ENCODE measurements around the gene SLC25A30.

Gene SLC25A30, protein sequence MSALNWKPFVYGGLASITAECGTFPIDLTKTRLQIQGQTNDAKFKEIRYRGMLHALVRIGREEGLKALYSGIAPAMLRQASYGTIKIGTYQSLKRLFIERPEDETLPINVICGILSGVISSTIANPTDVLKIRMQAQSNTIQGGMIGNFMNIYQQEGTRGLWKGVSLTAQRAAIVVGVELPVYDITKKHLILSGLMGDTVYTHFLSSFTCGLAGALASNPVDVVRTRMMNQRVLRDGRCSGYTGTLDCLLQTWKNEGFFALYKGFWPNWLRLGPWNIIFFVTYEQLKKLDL

DNA sequence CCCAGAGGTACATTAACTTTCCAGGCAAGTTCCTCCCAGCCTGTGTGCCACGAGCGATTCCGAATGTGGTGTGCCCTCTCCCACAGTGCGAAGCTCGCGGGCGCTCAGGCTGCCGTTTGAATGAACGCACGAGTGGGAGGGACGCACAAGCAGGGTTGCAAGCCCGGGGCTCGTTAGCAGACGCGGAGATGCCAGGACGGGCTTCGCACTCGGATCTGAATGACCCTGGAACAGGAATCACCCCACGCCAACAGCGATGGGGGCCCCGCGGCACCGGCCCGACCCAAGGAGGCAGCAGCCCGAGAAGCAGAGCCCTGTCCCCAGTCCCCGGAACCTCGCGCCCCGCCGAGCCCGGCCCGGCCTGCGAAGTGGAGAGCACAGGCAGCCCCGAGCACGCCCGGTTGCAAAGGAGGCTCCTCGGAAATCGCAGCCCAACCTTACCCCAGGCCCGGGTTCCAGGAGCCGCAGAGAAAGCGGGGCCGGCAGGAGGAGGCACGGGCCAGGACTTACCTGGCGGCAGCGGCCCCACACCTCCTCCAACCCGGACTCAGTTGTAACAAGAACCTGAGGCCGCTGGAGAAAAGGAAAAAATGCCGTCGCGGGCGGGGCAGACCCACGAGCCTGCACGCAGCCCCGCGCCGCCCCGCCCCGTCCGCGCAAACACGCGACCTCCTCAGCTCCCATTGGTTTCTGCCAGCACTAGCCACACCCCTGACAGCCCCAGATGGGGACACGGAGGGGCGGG is at the start of gene SLC25A30:
SLC25A30 (minus strand) TSS at position 584 of the 745 bp plus-strand sequence. CDS start 6,948 bp downstream, outside the sequence.
- peaks cover 6% of the 10 kb centered on the region in 2 donors for H3K36me3 Mint-ChIP-seq
- peaks cover 5 to 24% of the 10 kb centered on the region in 2 donors for H3K4me1 Mint-ChIP-seq
- no peaks in the 10 kb centered on the region for H3K9me3 Mint-ChIP-seq
- H3K4me3 Mint-ChIP-seq, result peak within 1 kb of the TSS; percentile 99 to 100
- no peaks in the 10 kb centered on the region for H3K27me3 Mint-ChIP-seq
- H3K27ac Mint-ChIP-seq, result peak within 1 kb of the TSS; percentile 99
- DNase-seq (peak; percentile 87), ATAC-seq (replicated peaks) (peak; percentile 95)

DNA sequence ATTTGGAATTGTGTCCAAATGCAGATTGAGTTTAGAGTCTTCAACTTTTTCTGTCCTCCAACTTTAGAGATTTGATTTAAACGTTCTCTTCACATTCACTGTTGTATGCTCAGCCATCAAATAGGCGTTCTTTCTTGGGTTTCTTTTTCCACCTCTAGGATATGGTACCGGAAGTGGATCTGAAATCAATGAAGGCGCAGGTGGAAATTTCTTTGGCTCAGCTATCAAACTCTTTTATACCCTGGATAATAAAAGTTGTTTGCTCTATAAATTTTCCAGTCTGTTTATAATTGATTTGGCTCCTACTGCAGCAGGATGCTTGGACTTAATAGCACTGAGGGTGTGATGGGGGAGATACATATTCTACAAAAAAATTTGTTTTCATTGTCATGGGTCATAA is 48.2 kb upstream of the SLC25A30 start:
- ATAC-seq (replicated peaks) (no peak), DNase-seq (no peak)
- peak overlapping the region; percentile 81 for H3K27ac Mint-ChIP-seq
- H3K4me3 Mint-ChIP-seq, result peak overlapping the region; percentile 92 to 97
- H3K9me3 Mint-ChIP-seq, result no peaks in the 10 kb centered on the region
- peaks cover 23 to 54% of the 10 kb centered on the region in 2 donors for H3K4me1 Mint-ChIP-seq
- no peaks in the 10 kb centered on the region for H3K27me3 Mint-ChIP-seq
- H3K36me3 Mint-ChIP-seq, result peaks cover 1 to 18% of the 10 kb centered on the region in 2 donors

DNA sequence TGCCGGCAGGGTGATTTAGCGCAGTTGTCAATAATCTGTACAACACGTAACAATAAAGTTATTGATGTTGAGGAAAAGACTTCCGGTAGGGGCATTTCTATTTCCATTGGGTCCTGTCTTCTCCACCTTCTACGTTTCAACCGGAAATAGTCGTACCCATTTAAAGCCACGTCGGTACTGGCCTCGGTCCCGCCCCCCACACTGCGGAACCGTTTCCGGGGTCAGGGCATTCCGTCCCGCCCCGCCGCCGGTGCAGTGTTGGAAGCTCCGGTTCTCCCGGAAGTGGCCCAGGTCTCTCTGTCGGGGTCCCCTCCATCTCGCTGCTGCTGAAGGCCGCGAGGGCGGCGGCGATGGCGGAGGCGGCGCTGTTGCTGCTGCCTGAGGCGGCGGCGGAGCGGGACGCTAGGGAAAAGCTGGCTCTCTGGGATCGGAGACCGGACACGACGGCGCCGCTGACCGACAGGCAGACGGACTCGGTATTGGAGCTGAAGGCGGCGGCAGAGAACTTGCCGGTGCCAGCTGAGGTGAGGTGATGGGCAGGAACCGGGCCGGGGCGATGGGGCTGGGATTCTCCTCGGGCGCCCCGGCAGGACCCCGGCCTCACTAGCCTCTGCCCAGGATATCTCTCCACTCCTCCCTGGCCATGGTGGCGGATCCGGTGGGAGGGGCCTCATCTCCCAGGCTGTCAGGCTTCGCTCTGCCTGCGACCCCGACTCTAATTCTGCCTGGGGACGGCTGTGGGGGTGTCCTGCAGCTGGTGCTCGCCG is 46.7 kb upstream of the SLC25A30 start, which contains the start of gene COG3:
COG3 (plus strand) TSS at position 253 of the 767 bp plus-strand sequence; CDS start at position 351, 98 bp downstream.
- Mint-ChIP-seq H3K27ac (peak within 1 kb of the TSS; percentile 95), H3K9me3 (no peaks in the 10 kb centered on the region), H3K36me3 (peaks cover 0 to 12% of the 10 kb centered on the region in 2 donors), H3K4me3 (peak within 1 kb of the TSS; percentile 92 to 97), H3K27me3 (no peaks in the 10 kb centered on the region), H3K4me1 (peaks cover 23 to 41% of the 10 kb centered on the region in 2 donors)
- ATAC-seq (replicated peaks), result peak; percentile 96 to 99
- peak; percentile 93 for DNase-seq

DNA sequence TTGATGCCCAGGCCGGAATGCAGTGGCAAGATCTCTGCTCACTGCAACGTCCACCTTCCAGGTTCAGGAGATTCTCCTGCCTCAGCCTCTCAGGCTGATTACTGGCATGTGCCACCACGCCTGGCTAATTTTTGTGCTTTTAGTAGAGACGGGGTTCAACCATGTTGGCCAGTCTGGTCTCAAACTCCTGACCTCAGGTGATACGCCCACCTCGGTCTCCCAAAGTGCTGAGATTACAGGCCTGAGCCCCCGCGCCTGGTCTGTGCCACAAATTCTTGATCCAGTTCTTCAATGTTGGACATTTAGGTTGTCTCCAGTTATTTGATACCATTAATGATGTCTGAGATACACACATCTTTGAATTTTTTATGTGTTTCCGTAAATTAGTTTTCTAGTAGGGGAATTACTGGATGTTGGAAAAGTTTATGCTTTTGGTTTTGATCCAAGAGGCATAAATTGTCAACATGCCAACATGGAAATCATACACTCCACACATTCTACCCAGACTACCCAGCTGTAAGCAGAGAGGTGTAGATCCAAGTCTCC is 46.0 kb upstream of the SLC25A30 start:
- Mint-ChIP-seq H3K4me1 (peaks cover 22 to 40% of the 10 kb centered on the region in 2 donors), H3K9me3 (peaks cover 0 to 3% of the 10 kb centered on the region in 2 donors), H3K4me3 (peak overlapping the region; percentile 92 to 97), H3K27ac (peak overlapping the region; percentile 95), H3K27me3 (peaks cover 0 to 2% of the 10 kb centered on the region in 2 donors), H3K36me3 (peaks cover 0 to 15% of the 10 kb centered on the region in 2 donors)
- DNase-seq, result no peak
- no peak for ATAC-seq (replicated peaks)

DNA sequence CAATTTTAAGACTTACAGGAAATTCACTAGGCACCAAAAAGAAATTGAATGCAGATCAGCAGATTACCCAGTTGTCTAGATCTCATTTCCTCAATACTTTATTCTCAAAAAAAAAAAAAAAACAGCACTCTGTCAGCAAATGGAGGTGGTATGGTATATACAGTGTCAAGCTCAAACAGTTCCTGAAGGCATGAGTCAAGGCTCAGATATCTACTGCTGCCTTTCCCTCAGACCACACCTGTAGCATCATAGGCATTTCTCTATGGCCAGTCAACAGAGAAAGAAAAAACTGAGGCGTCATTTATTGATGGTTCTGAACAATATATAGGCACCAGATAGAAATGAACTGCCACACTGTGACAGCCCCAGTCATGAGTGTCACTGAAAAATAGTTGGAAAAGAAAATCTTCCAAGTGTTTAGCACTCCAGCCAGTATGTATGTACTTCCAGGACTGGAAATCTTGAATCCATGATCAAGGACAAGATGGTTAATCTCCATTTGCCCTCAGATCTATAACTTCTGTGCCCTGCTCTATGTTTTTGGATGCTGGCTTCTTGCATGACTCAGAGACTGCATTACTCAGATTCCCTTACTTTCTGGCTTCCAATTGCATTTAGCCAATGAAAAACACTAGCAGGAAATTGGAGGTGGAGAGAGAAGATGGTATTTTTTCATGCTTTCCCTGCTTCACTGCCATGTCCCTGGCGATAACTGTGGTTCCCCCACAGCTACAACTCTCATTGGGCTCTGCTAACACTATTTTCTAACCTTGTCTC is 38.2 kb upstream of the SLC25A30 start:
- Mint-ChIP-seq H3K4me1 (no peaks in the 10 kb centered on the region), H3K27me3 (peaks cover 0 to 12% of the 10 kb centered on the region in 2 donors), H3K27ac (no peak overlapping the region), H3K36me3 (peaks cover 4 to 15% of the 10 kb centered on the region in 2 donors), H3K9me3 (peaks cover 10 to 15% of the 10 kb centered on the region in 2 donors), H3K4me3 (no peak overlapping the region)
- no peak for DNase-seq
- no peak for ATAC-seq (replicated peaks)

DNA sequence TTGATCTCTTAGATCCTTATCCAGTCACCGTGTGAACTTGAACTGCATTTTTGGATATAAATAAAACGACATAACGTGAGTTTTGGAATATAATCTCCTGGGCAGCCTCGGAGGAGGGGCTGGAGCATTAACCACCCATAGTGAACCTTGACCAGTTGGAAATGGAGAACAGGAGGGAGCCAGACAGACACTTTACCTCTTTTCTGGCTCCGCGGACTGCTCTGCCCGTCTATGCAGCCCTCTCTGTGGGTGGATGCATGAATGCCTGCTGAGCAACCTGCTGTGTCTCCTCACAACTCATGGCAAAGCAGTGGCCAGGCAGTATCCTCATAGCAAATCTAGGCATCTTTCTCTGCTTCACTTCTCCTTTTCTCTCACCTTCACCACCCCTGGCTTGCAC is 36.0 kb upstream of the SLC25A30 start:
- no peak overlapping the region for H3K27ac Mint-ChIP-seq
- DNase-seq, result no peak
- H3K9me3 Mint-ChIP-seq, result peaks cover 10 to 12% of the 10 kb centered on the region in 2 donors
- peaks cover under 1 to 10% of the 10 kb centered on the region in 2 donors for H3K27me3 Mint-ChIP-seq
- no peaks in the 10 kb centered on the region for H3K4me1 Mint-ChIP-seq
- ATAC-seq (replicated peaks), result no peak
- H3K36me3 Mint-ChIP-seq, result peaks cover 4 to 12% of the 10 kb centered on the region in 2 donors
- H3K4me3 Mint-ChIP-seq, result no peak overlapping the region

DNA sequence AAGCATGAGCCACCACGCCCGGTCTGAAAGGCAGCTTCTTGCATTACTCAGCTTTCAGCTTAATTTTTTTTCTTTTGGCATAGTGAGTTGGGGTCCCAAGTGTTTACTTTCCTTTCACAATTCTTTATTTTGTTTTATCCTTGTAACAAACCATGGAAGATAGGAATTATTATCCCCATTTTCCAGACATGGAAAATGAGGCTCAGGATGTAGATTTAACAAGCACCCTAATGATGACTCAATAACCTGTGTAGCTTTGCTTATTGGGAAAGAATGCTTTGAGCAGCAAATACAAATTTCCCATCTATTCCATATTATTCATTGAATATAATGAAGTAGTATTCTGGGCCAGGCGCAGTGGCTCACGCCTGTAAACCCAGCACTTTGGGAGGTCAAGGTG is 33.1 kb upstream of the SLC25A30 start:
- Mint-ChIP-seq H3K9me3 (peaks cover 0 to 1% of the 10 kb centered on the region in 2 donors), H3K27ac (no peak overlapping the region), H3K36me3 (no peaks in the 10 kb centered on the region), H3K4me1 (no peaks in the 10 kb centered on the region), H3K4me3 (no peak overlapping the region), H3K27me3 (peaks cover 5 to 15% of the 10 kb centered on the region in 2 donors)
- no peak for ATAC-seq (replicated peaks)
- no peak for DNase-seq

DNA sequence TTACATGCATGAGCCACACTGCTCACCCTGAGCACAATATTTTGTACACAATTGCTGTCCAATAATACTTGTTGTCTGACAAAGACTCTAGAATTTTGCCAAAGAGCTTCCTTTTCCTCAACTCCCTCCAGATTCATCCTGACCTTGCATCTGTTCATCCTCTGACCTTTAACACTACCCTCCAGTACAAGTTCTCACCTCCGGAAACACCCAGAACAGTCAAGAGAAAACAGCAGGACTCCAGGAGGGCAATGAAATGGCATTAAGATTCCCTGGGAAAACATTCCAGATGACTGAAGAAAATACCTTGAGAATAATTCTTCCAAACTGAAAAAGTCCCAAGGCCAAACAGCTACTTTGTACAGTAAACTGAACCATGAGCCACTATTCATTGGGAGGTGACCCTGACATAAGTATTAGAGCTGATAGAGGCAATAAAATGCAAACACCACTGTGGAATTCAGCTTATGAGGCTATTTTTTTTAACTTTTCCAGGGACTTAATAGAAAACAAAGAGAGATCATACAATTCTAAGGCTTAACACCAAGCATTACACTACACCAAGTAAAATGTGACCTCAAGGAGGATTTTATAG is 30.9 kb upstream of the SLC25A30 start:
- DNase-seq, result no peak
- Mint-ChIP-seq H3K4me1 (no peaks in the 10 kb centered on the region), H3K27me3 (peaks cover 9 to 15% of the 10 kb centered on the region in 2 donors), H3K4me3 (no peak overlapping the region), H3K36me3 (no peaks in the 10 kb centered on the region), H3K27ac (no peak overlapping the region), H3K9me3 (no peaks in the 10 kb centered on the region)
- ATAC-seq (replicated peaks), result no peak

DNA sequence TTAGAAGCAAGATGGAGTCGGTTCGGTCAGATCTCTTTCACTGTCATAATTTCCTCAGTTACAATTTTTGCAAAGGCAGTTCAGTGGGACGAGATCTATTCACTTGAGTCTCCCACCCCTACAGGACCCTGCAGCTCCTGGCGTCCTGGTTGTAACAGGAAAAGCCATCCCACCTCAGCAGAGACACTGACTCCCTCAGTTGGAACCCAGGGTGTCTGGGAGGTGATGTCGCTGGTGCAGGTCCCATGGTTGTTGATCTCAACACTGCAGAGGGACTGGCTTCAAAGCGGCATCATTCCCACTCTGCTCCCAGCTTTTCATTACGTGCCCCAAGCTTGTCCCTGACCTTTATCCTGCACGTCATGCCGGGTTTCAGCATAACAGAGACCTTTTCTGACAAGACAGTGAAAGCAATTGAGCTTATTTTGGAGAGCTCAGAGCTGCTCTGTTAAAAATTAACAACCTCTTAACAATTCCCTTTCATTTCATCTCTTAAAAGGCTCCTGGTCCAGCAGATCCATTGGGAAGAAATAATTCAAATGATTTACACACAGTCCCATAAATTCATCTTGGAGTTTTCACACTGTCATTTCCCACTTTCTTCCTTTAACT is 29.0 kb upstream of the SLC25A30 start:
- Mint-ChIP-seq H3K9me3 (no peaks in the 10 kb centered on the region), H3K27me3 (peaks cover 9 to 20% of the 10 kb centered on the region in 2 donors), H3K27ac (no peak overlapping the region)

DNA sequence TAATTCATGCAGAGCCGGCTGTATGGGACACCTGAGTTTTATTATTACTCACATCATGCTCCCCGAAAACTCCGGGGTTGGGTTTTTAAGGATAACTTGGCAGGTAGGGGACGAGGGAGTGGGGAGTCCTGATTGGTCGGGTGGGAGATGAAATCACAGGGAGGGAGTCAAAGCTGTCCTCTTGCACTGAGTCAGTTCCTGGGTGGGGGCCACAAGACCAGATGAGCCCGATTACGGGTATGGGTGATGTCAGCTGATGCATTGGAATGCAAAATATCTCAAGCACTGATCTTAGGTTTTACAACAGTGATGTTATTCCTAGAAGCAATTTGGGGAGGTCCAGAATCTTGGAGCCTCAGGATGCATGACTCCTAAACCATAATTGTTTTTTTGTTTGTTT is 28.0 kb upstream of the SLC25A30 start:
- ATAC-seq (replicated peaks) (no peak), DNase-seq (no peak)
- H3K4me1 Mint-ChIP-seq, result peaks cover 6 to 12% of the 10 kb centered on the region in 2 donors
- H3K4me3 Mint-ChIP-seq, result no peak overlapping the region
- H3K36me3 Mint-ChIP-seq, result no peaks in the 10 kb centered on the region
- no peak overlapping the region for H3K27ac Mint-ChIP-seq
- peaks cover 9 to 20% of the 10 kb centered on the region in 2 donors for H3K27me3 Mint-ChIP-seq
- no peaks in the 10 kb centered on the region for H3K9me3 Mint-ChIP-seq

More for the DNA sequence above, 29.0 kb upstream of the SLC25A30 start:
- DNase-seq (no peak), ATAC-seq (replicated peaks) (no peak)
- no peak overlapping the region for H3K4me3 Mint-ChIP-seq
- peaks cover 0 to 2% of the 10 kb centered on the region in 2 donors for H3K4me1 Mint-ChIP-seq
- H3K36me3 Mint-ChIP-seq, result no peaks in the 10 kb centered on the region

DNA sequence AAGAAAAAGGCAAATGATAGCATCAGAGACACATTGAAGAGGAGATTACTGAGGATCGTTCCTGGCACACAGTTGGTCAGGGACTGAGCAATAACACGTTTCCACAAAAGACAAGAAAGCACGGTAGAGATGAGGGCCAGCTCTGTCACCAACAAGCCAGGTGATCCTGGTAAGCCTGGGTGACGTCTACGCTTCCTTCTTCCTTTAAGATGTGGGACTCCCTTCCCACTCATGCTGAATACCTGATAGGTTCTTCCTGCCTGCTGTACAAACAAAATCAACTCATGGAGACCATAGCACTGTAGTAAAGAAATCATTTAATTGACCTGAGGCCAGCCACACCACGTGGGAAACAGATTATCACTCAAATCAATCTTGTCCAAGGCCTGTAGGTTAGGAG is 26.9 kb upstream of the SLC25A30 start:
- Mint-ChIP-seq H3K4me1 (peaks cover 6 to 15% of the 10 kb centered on the region in 2 donors), H3K27ac (no peak overlapping the region), H3K9me3 (no peaks in the 10 kb centered on the region), H3K27me3 (peaks cover 9 to 20% of the 10 kb centered on the region in 2 donors), H3K36me3 (no peaks in the 10 kb centered on the region), H3K4me3 (no peak overlapping the region)
- no peak for ATAC-seq (replicated peaks)
- no peak for DNase-seq

DNA sequence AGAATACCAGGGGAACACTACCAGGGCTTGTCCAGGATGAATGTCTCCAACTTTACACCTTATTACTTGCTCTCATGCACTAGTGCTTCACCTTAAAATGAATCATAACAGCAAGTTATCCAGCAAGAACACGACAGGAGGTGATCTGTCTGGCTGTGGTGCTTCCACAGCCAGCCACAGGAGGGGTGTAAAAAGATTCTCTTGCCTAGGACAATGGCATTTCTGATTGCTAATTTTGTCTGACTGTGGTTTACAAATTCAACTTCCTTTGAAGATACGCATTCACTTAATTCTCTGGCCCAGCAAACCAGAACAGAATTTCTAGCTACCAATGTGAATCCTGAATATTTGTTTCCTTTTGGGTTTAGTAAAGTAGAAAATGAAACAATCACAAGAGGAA is 23.5 kb upstream of the SLC25A30 start:
- no peak for DNase-seq
- H3K27me3 Mint-ChIP-seq, result peaks cover 5 to 9% of the 10 kb centered on the region in 2 donors
- peak; percentile 89 to 92 for ATAC-seq (replicated peaks)
- peak overlapping the region; percentile 48 for H3K27ac Mint-ChIP-seq
- peaks cover 6 to 15% of the 10 kb centered on the region in 2 donors for H3K4me1 Mint-ChIP-seq
- H3K4me3 Mint-ChIP-seq, result peak overlapping the region in 1 of 2 donors; percentile 18
- H3K9me3 Mint-ChIP-seq, result no peaks in the 10 kb centered on the region
- H3K36me3 Mint-ChIP-seq, result no peaks in the 10 kb centered on the region

Measured in stimulated activated naive B cell treated with anti-CD40 and anti-IgM and Interleukin-4, amounts not matched to agents 10 μg/mL and 1 μg/mL and 100 μg/mL, for 72 hours (primary cell).